GM18517 (cell line): ENCODE measurements around the gene WIF1.

ENCODE experiments used
- ATAC-seq: cut with Tn5 transposase; IDR thresholded peaks from one replicate; pipeline ENCODE4 v1.9.1; 2021; ENCODE audit warnings: mild to moderate bottlenecking, moderate library complexity; ENCODE audit not compliant: unreplicated experiment

Gene WIF1

GRCh38 chr12:65121049-65121955 is at the start of gene WIF1:
Gene WIF1 (minus strand): TSS chr12:65121305. CDS start chr12:65121191, 114 bp downstream.
- ATAC-seq, result peak; percentile 53

- ATAC-seq, result peak; percentile 30
Measured at GRCh38 chr12:65170209-65170881, 49.2 kb upstream of the WIF1 start.

GRCh38 chr12:65169320-65170208 is 48.5 kb upstream of the WIF1 start, which contains the start of gene LEMD3:
Gene LEMD3 (plus strand): TSS chr12:65169583. CDS start chr12:65169597, 14 bp downstream.
- ATAC-seq, result peak; percentile 84

- peak; percentile 7 for ATAC-seq
Measured at GRCh38 chr12:65168681-65169319, 47.7 kb upstream of the WIF1 start.

GRCh38 chr12:65164774-65165173 is 43.7 kb upstream of the WIF1 start:
- ATAC-seq, result no peak

- no peak for ATAC-seq
Measured at GRCh38 chr12:65164244-65164643, 43.1 kb upstream of the WIF1 start.

GRCh38 chr12:65162609-65163008 is 41.5 kb upstream of the WIF1 start:
- ATAC-seq, result peak; percentile 65

GRCh38 chr12:65157091-65157490 is 36.0 kb upstream of the WIF1 start:
- no peak for ATAC-seq

GRCh38 chr12:65156366-65156841 is 35.3 kb upstream of the WIF1 start:
- peak; percentile 97 for ATAC-seq

- ATAC-seq, result peak; percentile 26
Measured at GRCh38 chr12:65155784-65156183, 34.7 kb upstream of the WIF1 start.

- no peak for ATAC-seq
Measured at GRCh38 chr12:65152596-65152995, 31.5 kb upstream of the WIF1 start.

GRCh38 chr12:65152012-65152411 is 30.9 kb upstream of the WIF1 start:
- ATAC-seq, result no peak

- no peak for ATAC-seq
Measured at GRCh38 chr12:65147312-65147905, 26.3 kb upstream of the WIF1 start.

- no peak for ATAC-seq
Measured at GRCh38 chr12:65140738-65141137, 19.6 kb upstream of the WIF1 start.

- no peak for ATAC-seq
Measured at GRCh38 chr12:65139389-65139788, 18.3 kb upstream of the WIF1 start.

- ATAC-seq, result no peak
Measured at GRCh38 chr12:65133879-65134278, 12.8 kb upstream of the WIF1 start.

GRCh38 chr12:65126482-65126881 is 5.4 kb upstream of the WIF1 start:
- ATAC-seq, result no peak

GRCh38 chr12:65125975-65126374 is 4.9 kb upstream of the WIF1 start:
- ATAC-seq, result no peak

GRCh38 chr12:65125247-65125646 is 4.1 kb upstream of the WIF1 start:
- no peak for ATAC-seq
